Spleen (tissue), 11 donors: Measurements from ENCODE around the gene OSBPL7. TPM values are rescaled to one million over a fixed set of nuclear protein-coding genes. Genes with fewer than 3 reads are reported as not detected.
A peak's percentile ranks its signal among the peaks of the same experiment; 100 is the strongest.

Experiments used
- DNase-seq: peaks from one replicate; pipeline ENCODE4 v3.0.0-alpha.2; 2020
- H3K27ac ChIP-seq, 8 donors: fragments of 200-600 bp; sonication (generic) in 7 of 8; 1 replicate in 4 of 8; 2 replicates in 4 of 8; pipeline versions ENCODE4 v1.5.0 to v1.8.0; 2016 to 2021; ENCODE audit warnings: inconsistent platforms in 4 of 8, mild to moderate bottlenecking in 4 of 8, moderate library complexity in 1 of 8
- H3K27me3 ChIP-seq, 7 donors: fragments of 200-600 bp; sonication (generic) in 6 of 7; replicated peaks in 1 of 7; 1 replicate in 4 of 7; 2 replicates in 3 of 7; pipeline versions ENCODE4 v1.5.0 to v1.8.0; 2016 to 2021; ENCODE audit warnings: inconsistent platforms in 3 of 7, mild to moderate bottlenecking in 1 of 7
- H3K36me3 ChIP-seq, 6 donors: fragments of 200-600 bp; sonication (generic) in 5 of 6; 1 replicate in 4 of 6; 2 replicates in 2 of 6; pipeline versions ENCODE4 v1.5.0 to v1.8.0; 2016 to 2021; ENCODE audit warnings: inconsistent platforms in 2 of 6
- H3K4me1 ChIP-seq, 6 donors: fragments of 200-600 bp; sonication (generic) in 5 of 6; 1 replicate in 3 of 6; 2 replicates in 3 of 6; pipeline versions ENCODE4 v1.5.0 to v1.8.0; 2016 to 2021; ENCODE audit warnings: inconsistent platforms in 3 of 6
- H3K4me3 ChIP-seq, 8 donors: fragments of 200-600 bp; sonication (generic) in 7 of 8; 1 replicate in 4 of 8; 2 replicates in 4 of 8; pipeline versions ENCODE4 v1.5.0 to v1.8.0; 2016 to 2021; ENCODE audit warnings: inconsistent platforms in 4 of 8, mild to moderate bottlenecking in 4 of 8, moderate library complexity in 2 of 8
- H3K9me3 ChIP-seq, 8 donors: fragments of 200-600 bp; sonication (generic) in 7 of 8; 1 replicate in 4 of 8; 2 replicates in 4 of 8; pipeline versions ENCODE4 v1.5.0 to v1.8.0; 2016 to 2021; ENCODE audit warnings: inconsistent platforms in 4 of 8
- POLR2A ChIP-seq, 3 donors: fragments of 450-650 bp; IDR thresholded peaks; one replicate each; pipeline ENCODE4 v1.5.1; 2017; ENCODE audit warnings: antibody characterized with exemption in 3 of 3, mild to moderate bottlenecking in 1 of 3
- POLR2AphosphoS5 ChIP-seq, 3 donors: sonication (generic); formaldehyde crosslinking; IDR thresholded peaks; one replicate each; pipeline ENCODE4 v1.5.1; 2017; ENCODE audit warnings: antibody characterized with exemption in 3 of 3
- WGBS, 5 donors: extraction: QIAGEN DNeasy Blood & Tissue Kit in 3 of 5; methylation state at CpG; one replicate each; pipeline versions ENCODE4 v1.1.5 to v1.1.7; 2013 to 2018; 5-methylcytosine and 5-hydroxymethylcytosine counted together
- intact Hi-C: fragments of 100-400 bp; cut with DNase I; formaldehyde crosslinking; loops from one replicate; pipeline ENCODE4 v1.15.0; 2023; ENCODE audit warnings: low total_unique reads
- polyA plus RNA-seq, 3 donors: library from polyadenylated mRNA; stranded (reverse); fragments of 200-250 nt; gene quantifications; one replicate each; pipeline ENCODE4 v1.2.1, GENCODE V29; 2013
- total RNA-seq, 7 donors: library from RNA; depleted of rRNA in 3 of 7; stranded (reverse); fragments of >200 nt in 3 of 7; fragmentation: NEBNext Ultra II Directional in 4 of 7; extraction: Animal tissue kit (Norgen Biotek cat#: 25700) in 4 of 7; gene quantifications; one replicate each; pipeline versions ENCODE4 v1.1.0 to v1.2.1, GENCODE V29; 2016 to 2021
- TF ChIP-seq, protein P1 (sequence below), 11 experiments: fragments of 200-600 bp in 7 of 11; fragments of 450-650 bp in 4 of 11; sonication (generic) in 4 of 11; IDR thresholded peaks in 8 of 11; conservative IDR thresholded peaks in 3 of 11; 1 replicate in 7 of 11; 2 replicates in 4 of 11; pipeline versions ENCODE4 v1.4.0 to v1.8.0; 2016 to 2021; ENCODE audit warnings: antibody characterized with exemption in 11 of 11, inconsistent platforms in 4 of 11, mild to moderate bottlenecking in 1 of 11
- donor health status: healthy with polysubstance abuse.
- donor health status: DM: no; HTN: no; CAD: no; lungs with moderate emphysema.
- donor health status: DM: no; HTN: no; CAD: no.
- donor health status: Bipolar disorder and iron deficiency.
- donor health status: healthy.
- donor health status: DM: no; HTN: no; CAD: no.
- donor health status: DM: yes; HTN: yes; CAD: no.

OSBPL7 gene
- total and polyA plus RNA-seq, 10 donors = 7.7 to 33.3 (median 22.3) TPM

DNA sequence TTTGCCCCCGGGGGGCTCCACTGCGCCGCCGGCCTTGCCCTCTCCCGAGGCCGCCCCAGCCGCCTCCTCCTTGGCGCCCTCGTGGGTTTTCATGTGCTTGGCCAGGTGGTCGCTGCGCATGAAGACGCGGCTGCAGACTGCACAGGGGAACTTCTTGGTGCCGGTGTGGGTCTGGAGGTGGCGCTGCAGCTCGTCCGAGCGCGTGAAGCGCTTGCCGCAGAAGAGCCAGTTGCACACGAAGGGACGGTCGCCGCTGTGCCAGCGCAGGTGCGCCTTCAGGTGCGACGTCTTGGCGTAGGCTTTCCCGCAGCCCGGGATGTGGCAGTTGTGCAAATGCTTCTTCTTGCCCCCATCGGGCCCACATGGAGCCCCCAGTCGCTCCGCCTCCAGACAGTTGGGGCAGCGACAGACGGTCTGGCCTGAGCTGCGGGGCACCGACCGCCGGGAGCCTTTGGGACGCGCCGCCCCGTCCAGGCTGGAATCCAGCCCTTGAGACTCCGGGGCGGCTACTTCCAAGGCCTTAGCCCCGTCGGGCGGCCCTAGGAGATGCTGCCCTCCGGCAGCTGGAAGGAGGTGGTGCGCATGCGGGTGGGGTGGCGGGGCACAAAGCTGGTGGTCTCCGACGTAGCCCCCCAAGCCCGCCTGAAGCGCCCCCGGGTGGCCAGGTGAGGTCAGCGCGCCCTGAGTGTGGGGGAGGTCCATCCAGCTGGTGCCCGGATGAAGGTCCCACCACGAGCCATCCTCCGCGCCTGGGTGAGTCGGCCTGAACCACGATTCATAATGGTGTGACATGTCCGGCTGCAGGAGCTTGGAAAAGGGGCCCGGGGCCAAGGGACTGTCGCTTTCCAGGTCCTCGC, 26.0 kb upstream of the OSBPL7 start:
- Histone ChIP-seq H3K27ac (no peak overlapping the region), H3K9me3 (no peaks in the 10 kb centered on the region), H3K36me3 (no peaks in the 10 kb centered on the region), H3K4me3 (peak overlapping the region in 1 of 8 donors; percentile 42), H3K27me3 (peaks cover 4 to 89% (median 62%) of the 10 kb centered on the region in 7 donors), H3K4me1 (peaks cover 14 to 55% (median 37%) of the 10 kb centered on the region in 6 donors)
- no peak for DNase-seq
- WGBS, 5 donors = 37 to 43% (median 41%) methylated on average over 9 to 71 of the region's 71 CpGs
- intact Hi-C loops = no loop called here
- TF ChIP-seq, protein P1, sequence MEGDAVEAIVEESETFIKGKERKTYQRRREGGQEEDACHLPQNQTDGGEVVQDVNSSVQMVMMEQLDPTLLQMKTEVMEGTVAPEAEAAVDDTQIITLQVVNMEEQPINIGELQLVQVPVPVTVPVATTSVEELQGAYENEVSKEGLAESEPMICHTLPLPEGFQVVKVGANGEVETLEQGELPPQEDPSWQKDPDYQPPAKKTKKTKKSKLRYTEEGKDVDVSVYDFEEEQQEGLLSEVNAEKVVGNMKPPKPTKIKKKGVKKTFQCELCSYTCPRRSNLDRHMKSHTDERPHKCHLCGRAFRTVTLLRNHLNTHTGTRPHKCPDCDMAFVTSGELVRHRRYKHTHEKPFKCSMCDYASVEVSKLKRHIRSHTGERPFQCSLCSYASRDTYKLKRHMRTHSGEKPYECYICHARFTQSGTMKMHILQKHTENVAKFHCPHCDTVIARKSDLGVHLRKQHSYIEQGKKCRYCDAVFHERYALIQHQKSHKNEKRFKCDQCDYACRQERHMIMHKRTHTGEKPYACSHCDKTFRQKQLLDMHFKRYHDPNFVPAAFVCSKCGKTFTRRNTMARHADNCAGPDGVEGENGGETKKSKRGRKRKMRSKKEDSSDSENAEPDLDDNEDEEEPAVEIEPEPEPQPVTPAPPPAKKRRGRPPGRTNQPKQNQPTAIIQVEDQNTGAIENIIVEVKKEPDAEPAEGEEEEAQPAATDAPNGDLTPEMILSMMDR (IDR thresholded peaks at IDR 0.05 in 8 of 11, conservative IDR thresholded peaks at IDR 0.05 in 3 of 11) = peak in 2 of 11 experiments; percentile 15 to 23
- TF ChIP-seq POLR2AphosphoS5 (IDR thresholded peaks at IDR 0.05) = no peak

DNA sequence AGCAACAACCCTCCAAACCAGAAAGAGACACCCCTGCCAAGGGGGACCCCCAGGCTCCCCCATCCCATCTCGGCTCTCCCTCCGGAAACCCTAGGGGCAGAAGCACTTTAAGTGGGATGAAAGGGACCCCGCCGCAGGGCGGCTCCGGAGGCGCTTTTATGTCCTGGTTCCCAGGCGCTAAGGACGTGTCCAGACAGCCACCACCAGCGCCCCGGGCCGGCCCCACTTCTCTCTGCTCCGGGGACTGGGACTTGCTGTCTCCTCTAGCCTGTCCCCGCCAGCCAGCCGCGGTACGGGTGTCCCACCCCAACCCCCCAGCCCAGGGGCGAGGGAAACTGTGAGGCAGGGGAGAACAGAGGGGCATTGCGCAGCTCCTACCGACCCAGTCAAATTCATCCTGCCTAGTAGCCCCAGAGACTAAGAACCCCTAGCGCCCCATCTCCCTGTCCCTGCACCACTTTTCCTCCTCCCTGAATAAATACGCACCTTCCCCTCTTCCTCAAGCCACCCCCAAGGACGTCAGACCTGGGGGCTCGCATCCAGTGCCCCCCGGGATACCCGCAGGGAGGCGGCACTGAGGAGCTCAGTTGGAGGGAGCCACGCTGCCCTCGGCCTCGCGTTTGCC, 25.2 kb upstream of the OSBPL7 start:
- WGBS, 5 donors = 24 to 35% (median 31%) methylated on average over 19 to 31 of the region's 31 CpGs
- intact Hi-C loops = no loop called here
- peaks cover 13 to 55% (median 36%) of the 10 kb centered on the region in 6 donors for H3K4me1 ChIP-seq

GRCh38 chr17:47845716-47846075, 24.1 kb upstream of the OSBPL7 start:
- intact Hi-C loops = no loop called here
- peaks cover 0 to 70% (median 44%) of the 10 kb centered on the region in 7 donors for H3K27me3 ChIP-seq

More for the DNA sequence above, 25.2 kb upstream of the OSBPL7 start:
- Histone ChIP-seq H3K27ac (no peak overlapping the region), H3K9me3 (no peaks in the 10 kb centered on the region), H3K27me3 (peaks cover under 1 to 81% (median 55%) of the 10 kb centered on the region in 7 donors), H3K4me3 (peak overlapping the region in 1 of 8 donors; percentile 42), H3K36me3 (no peaks in the 10 kb centered on the region)
- no peak for TF ChIP-seq POLR2A (IDR thresholded peaks at IDR 0.05)
- no peak for TF ChIP-seq POLR2AphosphoS5 (IDR thresholded peaks at IDR 0.05)
- TF ChIP-seq, protein P1 (IDR thresholded peaks at IDR 0.05 in 8 of 11, conservative IDR thresholded peaks at IDR 0.05 in 3 of 11) = no peak
- DNase-seq = no peak

More at GRCh38 chr17:47845716-47846075, 24.1 kb upstream of the OSBPL7 start:
- H3K27ac ChIP-seq = no peak overlapping the region
- 74 to 89% (median 82%) methylated on average over 3 of the region's 3 CpGs for WGBS, 5 donors
- TF ChIP-seq POLR2AphosphoS5 (IDR thresholded peaks at IDR 0.05) (no peak), POLR2A (IDR thresholded peaks at IDR 0.05) (no peak)
- TF ChIP-seq, protein P1 (IDR thresholded peaks at IDR 0.05 in 8 of 11, conservative IDR thresholded peaks at IDR 0.05 in 3 of 11) = no peak
- no peak overlapping the region for H3K4me3 ChIP-seq
- DNase-seq = no peak
- no peaks in the 10 kb centered on the region for H3K9me3 ChIP-seq
- peaks cover 8 to 55% (median 34%) of the 10 kb centered on the region in 6 donors for H3K4me1 ChIP-seq
- no peaks in the 10 kb centered on the region for H3K36me3 ChIP-seq
